DMS114 treated with DMSO at 0.1 percent for 48 hours (cell line): ENCODE data around the gene EMB.
"Not testable (repeated sequence)": the region's sequence is repeated elsewhere in the genome, so short reads cannot be mapped to it uniquely, and the experiment has no call there.

Experiments
- DNase-seq: peaks from one replicate; lab custom pipeline; 2025; ENCODE audit not compliant: unreplicated experiment; lab: John Stamatoyannopoulos, UW

EMB gene

GRCh38 chr5:50440651-50441492 is at the start of gene EMB:
TSS of gene EMB (minus strand) at chr5:50441288. CDS start at chr5:50441151, 137 bp downstream.
- peak; percentile 24 for DNase-seq

DNA sequence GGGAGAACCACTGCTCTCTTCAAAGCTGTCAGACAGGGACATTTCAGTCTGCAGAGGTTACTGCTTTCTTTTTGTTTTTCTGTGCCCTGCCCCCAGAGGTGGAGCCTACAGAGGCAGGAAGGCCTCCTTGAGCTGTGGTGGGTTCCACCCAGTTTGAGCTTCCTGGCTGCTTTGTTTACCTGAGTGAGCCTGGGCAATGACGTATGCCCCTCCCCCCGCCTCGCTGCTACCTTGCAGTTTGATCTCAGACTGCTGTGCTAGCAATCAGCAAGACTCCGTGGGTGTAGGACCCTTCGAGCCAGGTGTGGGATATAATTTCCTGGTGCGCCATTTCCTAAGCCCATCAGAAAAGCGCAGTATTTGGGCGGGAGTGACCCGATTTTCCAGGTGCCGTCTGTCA is 48.4 kb upstream of the EMB start:
- DNase-seq, result not testable (repeated sequence)

GRCh38 chr5:50478790-50479189 is 37.7 kb upstream of the EMB start:
- not testable (repeated sequence) for DNase-seq

GRCh38 chr5:50476549-50476948 is 35.5 kb upstream of the EMB start:
- no peak for DNase-seq

DNA sequence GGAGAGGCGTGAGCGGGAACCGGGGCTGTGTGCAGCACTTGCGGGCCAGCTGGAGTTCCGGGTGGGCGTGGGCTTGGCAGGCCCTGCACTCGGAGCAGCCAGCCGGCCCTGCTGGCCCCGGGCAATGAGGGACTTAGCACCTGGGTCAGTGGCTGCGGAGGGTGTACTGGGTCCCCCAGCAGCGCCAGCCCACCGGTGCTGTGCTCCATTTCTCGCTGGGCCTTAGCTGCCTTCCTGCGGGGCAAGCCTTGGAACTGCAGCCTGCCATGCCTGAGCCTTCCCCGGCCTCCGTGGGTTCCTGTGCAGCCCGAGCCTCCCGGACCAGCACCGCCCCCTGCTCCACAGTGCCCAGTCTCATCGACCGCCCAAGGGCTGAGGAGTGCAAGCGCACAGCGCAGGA is 23.9 kb upstream of the EMB start:
- not testable (repeated sequence) for DNase-seq

- DNase-seq, result no peak
These were observed 22.6 kb upstream of the EMB start for GRCh38 chr5:50463726-50464125.

DNA sequence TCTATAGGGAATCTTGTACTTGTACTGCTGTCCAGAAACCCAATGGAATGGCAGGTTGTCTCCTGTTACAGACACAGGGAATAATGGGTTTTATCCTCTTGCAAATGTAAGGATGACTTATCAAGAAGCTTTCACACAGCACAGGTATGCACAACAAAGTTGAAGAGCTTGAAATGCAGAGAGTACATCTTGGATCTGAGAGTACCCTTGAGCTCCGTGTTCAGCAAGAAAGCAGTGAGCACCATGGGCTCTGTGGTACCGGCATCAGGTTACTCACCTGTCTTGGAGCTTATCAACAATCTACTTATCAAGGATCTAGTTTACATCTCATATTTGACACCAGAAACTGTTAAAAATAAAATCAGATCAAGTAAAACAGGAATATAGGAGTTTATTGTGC is 22.0 kb upstream of the EMB start:
- DNase-seq, result no peak

GRCh38 chr5:50462579-50462978 is 21.5 kb upstream of the EMB start:
- DNase-seq, result not testable (repeated sequence)

- DNase-seq, result not testable (repeated sequence)
These were observed 17.3 kb upstream of the EMB start for GRCh38 chr5:50458372-50458771.

- not testable (repeated sequence) for DNase-seq
These were observed 8.2 kb upstream of the EMB start for GRCh38 chr5:50449241-50449640.

DNA sequence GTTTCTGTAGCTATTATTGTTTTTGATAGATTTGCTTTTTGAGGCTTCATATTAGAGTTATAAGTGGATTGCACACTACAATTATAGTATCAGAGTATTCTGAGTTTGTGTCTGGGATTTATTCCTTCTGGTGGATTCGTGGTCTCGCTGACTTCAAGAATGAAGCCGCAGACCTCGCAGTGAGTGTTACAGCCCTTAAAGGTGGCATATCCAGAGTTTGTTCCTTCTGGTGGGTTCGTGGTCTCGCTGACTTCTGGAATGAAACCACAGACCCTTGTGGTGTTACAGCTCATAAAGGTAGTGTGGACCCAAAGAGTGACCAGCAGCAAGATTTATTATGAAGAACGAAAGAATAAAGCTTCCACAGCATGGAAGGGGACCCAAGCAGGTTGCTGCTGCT is 6.9 kb upstream of the EMB start:
- DNase-seq, result no peak

- DNase-seq, result no peak
These were observed 6.1 kb upstream of the EMB start for GRCh38 chr5:50447228-50447627.

DNA sequence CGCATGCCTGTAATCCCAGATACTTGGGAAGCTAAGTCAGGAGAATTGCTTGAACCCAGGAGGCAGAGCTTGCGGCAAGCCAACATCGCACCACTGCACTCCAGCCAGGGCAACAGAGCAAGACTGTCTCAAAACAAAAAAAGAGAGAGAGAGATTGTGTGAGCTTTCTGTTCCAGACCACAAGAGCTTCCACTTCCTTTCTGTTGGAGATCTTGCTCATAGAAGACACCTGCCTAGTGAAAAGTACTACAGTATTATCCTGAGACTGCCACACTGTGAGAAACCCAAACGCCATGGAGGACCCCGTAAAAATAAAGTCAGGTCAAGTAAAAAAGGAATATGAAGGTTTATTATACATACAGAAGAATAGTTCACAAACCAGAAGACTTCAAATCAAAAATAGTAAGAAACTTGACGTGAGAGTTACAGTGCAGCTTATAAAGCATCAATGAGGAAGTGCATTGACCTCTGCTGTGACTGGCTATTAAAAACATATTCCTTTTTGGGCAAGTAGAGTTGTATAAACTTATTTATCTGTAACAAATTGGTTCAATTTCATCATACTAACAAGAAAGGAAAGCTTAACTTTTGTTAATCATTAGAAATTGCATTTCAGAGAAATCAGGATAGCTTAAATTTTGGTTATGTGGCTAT is 4.3 kb upstream of the EMB start:
- DNase-seq, result no peak

GRCh38 chr5:50442559-50443539 is 1.8 kb upstream of the EMB start:
- DNase-seq, result not testable (repeated sequence)

- DNase-seq, result no peak
These were observed 436 bp upstream of the EMB start for GRCh38 chr5:50441493-50441955.

GRCh38 chr5:50439221-50439620 is 1.9 kb downstream of the EMB start:
- DNase-seq, result no peak

- not testable (repeated sequence) for DNase-seq
These were observed 3.0 kb downstream of the EMB start for GRCh38 chr5:50438060-50438459.

DNA sequence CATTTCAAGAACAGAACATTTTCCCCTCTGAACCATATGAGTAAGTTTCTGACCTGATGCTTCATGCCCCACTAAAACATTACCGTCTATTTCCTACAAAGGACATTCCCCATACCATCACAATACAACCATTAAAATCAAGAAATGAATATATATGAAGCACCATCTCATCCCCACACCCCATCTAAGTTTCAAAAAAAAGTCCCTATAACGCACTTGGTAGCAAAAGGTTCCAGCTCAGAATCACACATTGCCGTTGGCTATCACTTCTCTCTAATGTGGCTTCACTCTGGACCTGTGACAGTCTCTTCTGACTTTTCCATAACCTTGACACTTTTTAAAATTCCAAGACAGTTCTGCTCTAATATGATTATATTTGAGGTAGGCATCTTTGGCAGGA is 5.9 kb downstream of the EMB start:
- no peak for DNase-seq

GRCh38 chr5:50431133-50431904 is 9.8 kb downstream of the EMB start:
- DNase-seq, result not testable (repeated sequence)

DNA sequence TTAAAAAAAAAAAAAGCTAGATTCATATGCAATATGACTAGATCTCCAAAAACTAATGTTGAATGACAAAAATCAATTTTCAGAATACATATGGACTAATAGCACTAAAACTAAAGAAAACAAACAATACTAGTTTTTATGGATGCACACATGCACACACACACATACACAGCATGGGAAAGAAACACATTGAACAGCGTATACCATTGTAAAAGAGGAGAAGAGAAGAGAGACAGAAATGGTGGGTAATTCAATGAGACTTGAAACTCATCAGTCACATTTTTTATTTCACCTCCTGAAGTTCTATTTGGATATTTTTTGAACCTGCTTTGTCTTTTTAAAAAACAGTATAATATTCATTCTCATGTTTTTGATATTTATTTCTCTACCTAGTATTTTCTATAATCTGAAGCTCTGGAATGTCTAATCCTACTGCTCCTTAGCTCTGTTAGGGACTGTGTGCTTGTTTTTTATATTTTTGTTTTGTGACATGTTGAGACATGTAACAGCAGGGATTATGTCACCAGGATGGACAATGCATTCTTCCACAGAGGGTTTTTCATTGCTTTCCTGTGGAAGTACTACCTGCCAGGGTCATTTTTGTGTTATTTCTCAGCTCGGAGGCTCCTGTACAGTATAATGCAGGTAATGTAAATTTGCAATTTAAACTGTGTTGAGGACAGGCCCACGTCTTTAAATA is 17.8 kb downstream of the EMB start:
- not testable (repeated sequence) for DNase-seq
